ENCODE results near the gene PRODH. TPM values are rescaled to one million over a fixed set of nuclear protein-coding genes. Genes with fewer than 3 reads are reported as not detected.
"Not testable (repeated sequence)": the region's sequence is repeated elsewhere in the genome, so short reads cannot be mapped to it uniquely, and the experiment has no call there.

Gene PRODH
- polyA plus RNA-seq, 3 donors = not detected

- peaks cover 2 to 23% of the 10 kb centered on the region in 2 donors for H3K27me3 ChIP-seq (ENCODE audit: control insufficient read depth in 2 of 2, insufficient read depth in 2 of 2, low read length in 2 of 2)
- DNase-seq; intact Hi-C loops (cut with micrococcal nuclease); H3K4me1 Mint-ChIP-seq; H3K4me3 ChIP-seq (replicated peaks in 1 of 3; ENCODE audit: low read depth in 2 of 3, low read length in 3 of 3); H3K9me3 ChIP-seq (replicated peaks in 1 of 2; ENCODE audit: control insufficient read depth in 1 of 2, insufficient read depth in 1 of 2, low read length in 2 of 2); H3K36me3 ChIP-seq (replicated peaks in 1 of 2; ENCODE audit: control insufficient read depth in 1 of 2, insufficient read depth in 2 of 2, low read length in 2 of 2); H3K9me3 Mint-ChIP-seq; H3K9ac ChIP-seq (ENCODE audit: insufficient read depth, low read length, poor library complexity, severe bottlenecking); H3K27ac Mint-ChIP-seq; H3K4me1 ChIP-seq (ENCODE audit: control insufficient read depth in 1 of 2, insufficient read depth in 2 of 2, low read length in 2 of 2); H3K4me2 ChIP-seq (replicated peaks; ENCODE audit: extremely low read depth, low read length, poor library complexity, severe bottlenecking); H4K20me1 ChIP-seq (ENCODE audit: insufficient read depth, low read length); H3K27ac ChIP-seq (ENCODE audit: low read depth in 1 of 2, low read length in 2 of 2); H2AFZ ChIP-seq (ENCODE audit: insufficient read depth, low read depth, low read length, poor library complexity, severe bottlenecking); H3K79me2 ChIP-seq (ENCODE audit: insufficient read depth, low read length); H3K36me3 Mint-ChIP-seq: not testable (repeated sequence)
- WGBS (ENCODE audit: insufficient coverage) = no CpG with 5 or more reads among the region's 7 CpGs
- peak overlapping the region in 1 of 2 donors; percentile 51 for H3K4me3 Mint-ChIP-seq
- H3K27me3 Mint-ChIP-seq (ENCODE audit: low read depth in 3 of 3) = peaks cover 27 to 50% (median 36%) of the 10 kb centered on the region in 3 donors
Measured at GRCh38 chr22:18972029-18972428, 35.9 kb upstream of the PRODH start.

- H3K9me3 Mint-ChIP-seq = peaks cover 0 to 2% (median 0%) of the 10 kb centered on the region in 7 donors
- no peak overlapping the region for H2AFZ ChIP-seq (ENCODE audit: insufficient read depth, low read depth, low read length, poor library complexity, severe bottlenecking)
- no peak overlapping the region for H3K27ac Mint-ChIP-seq
Measured at GRCh38 chr22:18971321-18971751, 35.2 kb upstream of the PRODH start.

More at GRCh38 chr22:18971321-18971751, 35.2 kb upstream of the PRODH start:
- H3K9me3 ChIP-seq (replicated peaks in 1 of 2; ENCODE audit: control insufficient read depth in 1 of 2, insufficient read depth in 1 of 2, low read length in 2 of 2) = no peaks in the 10 kb centered on the region
- no peaks in the 10 kb centered on the region for H3K36me3 ChIP-seq (replicated peaks in 1 of 2; ENCODE audit: control insufficient read depth in 1 of 2, insufficient read depth in 2 of 2, low read length in 2 of 2)
- intact Hi-C loops (cut with micrococcal nuclease) = no loop called here
- no peak for DNase-seq
- Mint-ChIP-seq H3K27me3 (ENCODE audit: low read depth in 3 of 3) (peaks cover 25 to 49% (median 36%) of the 10 kb centered on the region in 3 donors), H3K4me3 (peak overlapping the region in 1 of 2 donors; percentile 62), H3K36me3 (no peaks in the 10 kb centered on the region), H3K4me1 (no peaks in the 10 kb centered on the region)
- no peak overlapping the region for H3K4me2 ChIP-seq (replicated peaks; ENCODE audit: extremely low read depth, low read length, poor library complexity, severe bottlenecking)
- no peak overlapping the region for H3K27ac ChIP-seq (ENCODE audit: low read depth in 1 of 2, low read length in 2 of 2)
- no peak for TF ChIP-seq CTCF (IDR thresholded peaks at IDR 0.05)
- no peaks in the 10 kb centered on the region for H3K4me1 ChIP-seq (ENCODE audit: control insufficient read depth in 1 of 2, insufficient read depth in 2 of 2, low read length in 2 of 2)
- H3K4me3 ChIP-seq (replicated peaks in 1 of 3; ENCODE audit: low read depth in 2 of 3, low read length in 3 of 3) = no peak overlapping the region
- H4K20me1 ChIP-seq (ENCODE audit: insufficient read depth, low read length) = no peaks in the 10 kb centered on the region
- H3K79me2 ChIP-seq (ENCODE audit: insufficient read depth, low read length) = no peaks in the 10 kb centered on the region
- WGBS (ENCODE audit: insufficient coverage) = 78% methylated on average over 16 of the region's 19 CpGs
- H3K27me3 ChIP-seq (ENCODE audit: control insufficient read depth in 2 of 2, insufficient read depth in 2 of 2, low read length in 2 of 2) = peaks cover 2 to 23% of the 10 kb centered on the region in 2 donors
- no peak overlapping the region for H3K9ac ChIP-seq (ENCODE audit: insufficient read depth, low read length, poor library complexity, severe bottlenecking)

Data from CD14-positive monocyte (primary cell).